GM12878 (cell line): ENCODE measurements around the gene PAX3. TPM values are rescaled to one million over a fixed set of nuclear protein-coding genes. Genes with fewer than 3 reads are reported as not detected.

Source experiments
- ATAC-seq: fragments of 200-7000 bp; cut with Tn5 transposase; 3 replicates; pipeline ENCODE4 v1.9.1; 2020; ENCODE audit warnings: mild to moderate bottlenecking, moderate library complexity
- BruUV-seq: library from RNA; stranded (reverse); fragments of 400-500 nt; replicated peaks from 2 replicates; lab custom pipeline; 2021; lab: Mats Ljungman, UMichigan
- CTCF ChIA-PET: fragments of 300-600 bp; sonication (Branson Sonifier 250); formaldehyde crosslinking; extraction: SDS; loops from one replicate; lab custom pipeline; 2021; ENCODE audit warnings: inconsistent platforms; lab: Yijun Ruan, JAX
- POLR2A ChIA-PET: fragments of 350-600 bp; formaldehyde crosslinking; extraction: SDS; loops from one replicate; lab custom pipeline; 2021; ENCODE audit warnings: inconsistent platforms; lab: Charles Lee
- RAD21 ChIA-PET: fragments of 300-600 bp; sonication (Branson Sonifier 250); formaldehyde crosslinking; loops from one replicate; lab custom pipeline; 2023; ENCODE audit warnings: antibody characterized with exemption; ENCODE audit not compliant: unreplicated experiment; lab: Charles Lee
- SMC1A ChIA-PET: fragments of 300-600 bp; sonication (Branson Sonifier 250); formaldehyde crosslinking; loops from one replicate; lab custom pipeline; 2023; ENCODE audit not compliant: unreplicated experiment, uncharacterized antibody; lab: Charles Lee
- DNase-seq: peaks from one replicate; pipeline ENCODE4 v3.0.0-alpha.2; 2011; ENCODE audit warnings: low read depth, low spot score
- FAIRE-seq: peaks from 3 replicates; lab custom pipeline; 2011; peaks lifted over from hg19 to GRCh38; lab: Jason Lieb, UNC
- H2AFZ ChIP-seq: 2 replicates; pipeline ENCODE4 v1.6.0; 2011; ENCODE audit warnings: low read depth, low read length, control low read depth; ENCODE audit not compliant: control insufficient read depth
- H3K27ac ChIP-seq: 2 replicates; pipeline ENCODE4 v1.5.1; 2011; ENCODE audit warnings: control low read depth; ENCODE audit not compliant: control insufficient read depth, insufficient read depth
- H3K27me3 ChIP-seq, 2 experiments: replicated peaks in 1 of 2; 2 replicates each; pipeline versions ENCODE4 v1.6.0 to v1.6.1; 2011; ENCODE audit warnings: low read length in 1 of 2; ENCODE audit not compliant: control insufficient read depth in 2 of 2, insufficient read depth in 2 of 2
- H3K36me3 ChIP-seq, 2 experiments: 2 replicates each; pipeline ENCODE4 v1.5.1; 2011; ENCODE audit warnings: low read length in 1 of 2; ENCODE audit not compliant: control insufficient read depth in 2 of 2, insufficient read depth in 2 of 2
- H3K4me1 ChIP-seq: 2 replicates; pipeline ENCODE4 v1.6.1; 2011; ENCODE audit warnings: mild to moderate bottlenecking, low read length, moderate library complexity, mixed read lengths; ENCODE audit not compliant: control insufficient read depth, insufficient read depth
- H3K4me2 ChIP-seq: 2 replicates; pipeline ENCODE4 v1.6.0; 2011; ENCODE audit warnings: control low read depth; ENCODE audit not compliant: control insufficient read depth, insufficient read depth
- H3K4me3 ChIP-seq: fragments of 200-600 bp; sonication (generic); 2 replicates; pipeline ENCODE4 v1.5.1; 2016
- H3K79me2 ChIP-seq: 2 replicates; pipeline ENCODE4 v1.6.0; 2011; ENCODE audit warnings: low read length; ENCODE audit not compliant: control insufficient read depth, insufficient read depth
- H3K9ac ChIP-seq: 2 replicates; pipeline ENCODE4 v1.8.0; 2011; ENCODE audit warnings: low read length, control low read depth, mixed read lengths; ENCODE audit not compliant: control insufficient read depth, insufficient read depth
- H3K9me3 ChIP-seq: replicated peaks from 3 replicates; pipeline ENCODE4 v1.5.1; 2011; ENCODE audit warnings: mild to moderate bottlenecking, low read length; ENCODE audit not compliant: control insufficient read depth, insufficient read depth
- H4K20me1 ChIP-seq: 2 replicates; pipeline ENCODE4 v1.6.0; 2011; ENCODE audit not compliant: control insufficient read depth, insufficient read depth
- CHD4 ChIP-seq: fragments of 200-600 bp; sonication (generic); IDR thresholded peaks from 2 replicates; pipeline ENCODE4 v1.6.1; 2016; ENCODE audit warnings: mild to moderate bottlenecking
- EZH2 ChIP-seq: IDR thresholded peaks from 2 replicates; pipeline ENCODE4 v1.6.1; 2012; ENCODE audit warnings: low read depth, mild to moderate bottlenecking, control low read depth, inconsistent platforms, low read length, borderline replicate concordance; ENCODE audit not compliant: control insufficient read depth
- MXI1 ChIP-seq: fragments of 150-350 bp; IDR thresholded peaks from 2 replicates; pipeline ENCODE4 v1.6.1; 2011; ENCODE audit warnings: low read depth, mild to moderate bottlenecking, inconsistent platforms, low read length, improper control_type of control experiment
- WGBS: methylation state at CpG from one replicate; pipeline ENCODE4 v1.1.6; 2016; ENCODE audit warnings: low lambda C conversion rate; ENCODE audit not compliant: insufficient replicate concordance, insufficient coverage; ENCODE audit errors: missing lambda C conversion rate; 5-methylcytosine and 5-hydroxymethylcytosine counted together
- in situ Hi-C: fragments of 300-500 bp; cut with MboI; formaldehyde crosslinking; loops from 9 replicates; pipeline ENCODE4 v1.14.3; 2018; ENCODE audit warnings: mixed read lengths
- intact Hi-C: fragments of 100-400 bp; cut with micrococcal nuclease; formaldehyde crosslinking; loops from one replicate; pipeline ENCODE4 v1.14.2; 2022; ENCODE audit not compliant: unreplicated experiment
- polyA plus RNA-seq, 11 experiments: library from polyadenylated mRNA; depleted of rRNA in 4 of 11; unstranded in 6 of 11; stranded (reverse) in 5 of 11; fragments of >200 nt; fragmentation: Nextera tagmentation in 4 of 11; fragmentation: Illumina TruSeq in 1 of 11; extraction: Ambion mirVana in 4 of 11; extraction: Trizol in 1 of 11; gene quantifications; 1 replicate in 1 of 11; 2 replicates in 10 of 11; pipeline versions ENCODE4 v1.2.1 to v1.2.3, GENCODE V29; 2011 to 2016; ENCODE audit warnings: inconsistent platforms in 2 of 11, missing spikeins in 2 of 11, low read depth in 1 of 11
- total RNA-seq, 4 experiments: library from RNA; depleted of rRNA in 3 of 4; stranded (reverse); fragments of >200 nt in 3 of 4; fragmentation: Illumina TruSeq in 1 of 4; extraction: Trizol in 1 of 4; gene quantifications; 2 replicates each; pipeline versions ENCODE4 v1.2.1 to v1.2.3, GENCODE V29; 2013 to 2021
- TF ChIP-seq, protein P1 (sequence below): fragments of 450-650 bp; IDR thresholded peaks from 2 replicates; pipeline ENCODE4 v1.6.1; 2017; ENCODE audit warnings: mild to moderate bottlenecking
- TF ChIP-seq, protein P2 (sequence below): fragments of 450-650 bp; IDR thresholded peaks from 2 replicates; pipeline ENCODE4 v1.6.1; 2016; ENCODE audit warnings: mild to moderate bottlenecking, moderate library complexity, borderline replicate concordance

PAX3 gene
- total and polyA plus RNA-seq, 10 of the 15 experiments (the other 5 are each of a cell fraction or from before 2014, with no cell fraction given) = not detected

DNA sequence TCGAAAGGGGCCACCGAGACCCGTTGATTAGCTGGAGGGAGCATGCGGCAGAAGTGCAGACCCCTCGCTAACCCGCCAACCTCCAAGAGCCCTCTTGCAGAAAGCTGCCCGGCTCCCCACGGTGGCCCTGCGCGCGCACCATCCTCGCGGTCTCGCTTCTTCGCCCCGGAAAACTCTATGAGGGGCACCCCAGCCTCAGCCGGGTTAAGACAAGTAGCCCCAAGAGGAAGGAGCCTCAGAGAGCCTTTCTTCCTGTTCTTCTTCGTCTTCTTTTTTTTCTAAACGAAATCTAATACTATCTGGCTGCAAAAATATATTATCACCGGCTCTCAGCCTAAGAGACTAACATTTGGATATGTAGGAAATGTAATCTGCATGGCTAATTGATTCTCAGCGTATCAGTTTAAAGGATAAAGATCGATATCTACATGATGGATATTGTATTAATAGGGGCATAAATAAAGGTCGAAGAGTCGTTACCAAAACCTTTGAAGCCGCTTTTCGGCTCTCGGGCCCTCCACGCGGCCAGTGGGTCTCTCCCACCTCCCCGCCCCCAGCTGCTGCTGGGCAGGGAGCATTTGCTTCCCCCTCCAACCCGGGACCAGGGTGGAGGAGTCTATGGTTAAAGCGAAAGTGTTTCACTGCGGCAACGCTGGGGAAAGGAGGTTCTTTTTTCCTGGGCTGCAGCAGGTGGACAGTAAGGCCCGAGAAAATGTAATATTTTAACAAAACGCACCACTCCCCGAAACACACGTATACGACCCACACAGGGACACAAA lies 6.1 kb upstream of the PAX3 start (continued):
- TF ChIP-seq, protein P1, sequence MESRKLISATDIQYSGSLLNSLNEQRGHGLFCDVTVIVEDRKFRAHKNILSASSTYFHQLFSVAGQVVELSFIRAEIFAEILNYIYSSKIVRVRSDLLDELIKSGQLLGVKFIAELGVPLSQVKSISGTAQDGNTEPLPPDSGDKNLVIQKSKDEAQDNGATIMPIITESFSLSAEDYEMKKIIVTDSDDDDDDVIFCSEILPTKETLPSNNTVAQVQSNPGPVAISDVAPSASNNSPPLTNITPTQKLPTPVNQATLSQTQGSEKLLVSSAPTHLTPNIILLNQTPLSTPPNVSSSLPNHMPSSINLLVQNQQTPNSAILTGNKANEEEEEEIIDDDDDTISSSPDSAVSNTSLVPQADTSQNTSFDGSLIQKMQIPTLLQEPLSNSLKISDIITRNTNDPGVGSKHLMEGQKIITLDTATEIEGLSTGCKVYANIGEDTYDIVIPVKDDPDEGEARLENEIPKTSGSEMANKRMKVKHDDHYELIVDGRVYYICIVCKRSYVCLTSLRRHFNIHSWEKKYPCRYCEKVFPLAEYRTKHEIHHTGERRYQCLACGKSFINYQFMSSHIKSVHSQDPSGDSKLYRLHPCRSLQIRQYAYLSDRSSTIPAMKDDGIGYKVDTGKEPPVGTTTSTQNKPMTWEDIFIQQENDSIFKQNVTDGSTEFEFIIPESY = no peak

DNA sequence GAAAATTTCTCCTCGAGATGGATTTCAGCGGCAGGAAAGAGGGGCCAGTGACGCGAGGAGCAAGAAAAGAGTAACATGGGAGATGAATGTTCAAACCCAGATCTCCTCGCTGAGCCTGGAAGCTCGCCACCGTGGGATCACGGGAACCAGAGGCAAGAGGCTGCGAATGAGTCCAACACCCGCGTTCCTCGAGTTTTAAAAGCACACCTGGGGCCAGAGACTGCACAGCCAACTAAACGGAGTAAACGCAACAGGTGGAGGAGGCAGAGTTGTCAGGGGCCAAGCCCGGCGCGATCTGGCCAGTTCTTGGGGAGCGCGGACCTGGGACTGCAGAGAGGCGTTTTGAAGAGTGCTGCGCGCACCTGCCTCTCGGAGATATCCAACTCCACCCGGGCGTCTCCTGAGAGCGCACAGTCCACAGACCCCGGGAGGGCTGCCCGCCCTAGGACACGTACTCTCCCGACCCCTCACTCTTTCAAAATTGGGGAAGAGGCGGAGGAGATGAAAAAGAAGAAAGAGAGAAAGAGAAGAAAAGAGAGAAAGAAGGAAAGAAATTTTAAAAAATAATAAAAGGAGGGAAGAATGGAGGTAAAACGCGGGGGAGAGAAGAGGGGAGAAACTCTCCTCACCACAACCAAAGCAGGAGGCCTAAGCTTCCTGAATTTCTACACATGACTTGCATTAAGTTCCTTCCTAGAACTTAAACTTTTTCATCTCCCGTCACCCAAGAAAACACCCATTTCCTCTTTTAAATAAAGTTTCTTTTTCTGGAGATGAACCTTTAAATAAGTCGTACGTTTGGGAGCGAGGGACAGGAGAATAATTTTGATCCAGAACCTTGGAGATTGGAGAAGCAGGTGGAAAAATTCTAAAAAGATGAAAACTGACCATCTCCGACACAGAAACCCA lies 5.3 kb upstream of the PAX3 start:
- TF ChIP-seq, protein P2, sequence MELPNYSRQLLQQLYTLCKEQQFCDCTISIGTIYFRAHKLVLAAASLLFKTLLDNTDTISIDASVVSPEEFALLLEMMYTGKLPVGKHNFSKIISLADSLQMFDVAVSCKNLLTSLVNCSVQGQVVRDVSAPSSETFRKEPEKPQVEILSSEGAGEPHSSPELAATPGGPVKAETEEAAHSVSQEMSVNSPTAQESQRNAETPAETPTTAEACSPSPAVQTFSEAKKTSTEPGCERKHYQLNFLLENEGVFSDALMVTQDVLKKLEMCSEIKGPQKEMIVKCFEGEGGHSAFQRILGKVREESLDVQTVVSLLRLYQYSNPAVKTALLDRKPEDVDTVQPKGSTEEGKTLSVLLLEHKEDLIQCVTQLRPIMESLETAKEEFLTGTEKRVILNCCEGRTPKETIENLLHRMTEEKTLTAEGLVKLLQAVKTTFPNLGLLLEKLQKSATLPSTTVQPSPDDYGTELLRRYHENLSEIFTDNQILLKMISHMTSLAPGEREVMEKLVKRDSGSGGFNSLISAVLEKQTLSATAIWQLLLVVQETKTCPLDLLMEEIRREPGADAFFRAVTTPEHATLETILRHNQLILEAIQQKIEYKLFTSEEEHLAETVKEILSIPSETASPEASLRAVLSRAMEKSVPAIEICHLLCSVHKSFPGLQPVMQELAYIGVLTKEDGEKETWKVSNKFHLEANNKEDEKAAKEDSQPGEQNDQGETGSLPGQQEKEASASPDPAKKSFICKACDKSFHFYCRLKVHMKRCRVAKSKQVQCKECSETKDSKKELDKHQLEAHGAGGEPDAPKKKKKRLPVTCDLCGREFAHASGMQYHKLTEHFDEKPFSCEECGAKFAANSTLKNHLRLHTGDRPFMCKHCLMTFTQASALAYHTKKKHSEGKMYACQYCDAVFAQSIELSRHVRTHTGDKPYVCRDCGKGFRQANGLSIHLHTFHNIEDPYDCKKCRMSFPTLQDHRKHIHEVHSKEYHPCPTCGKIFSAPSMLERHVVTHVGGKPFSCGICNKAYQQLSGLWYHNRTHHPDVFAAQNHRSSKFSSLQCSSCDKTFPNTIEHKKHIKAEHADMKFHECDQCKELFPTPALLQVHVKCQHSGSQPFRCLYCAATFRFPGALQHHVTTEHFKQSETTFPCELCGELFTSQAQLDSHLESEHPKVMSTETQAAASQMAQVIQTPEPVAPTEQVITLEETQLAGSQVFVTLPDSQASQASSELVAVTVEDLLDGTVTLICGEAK = no peak
- TF ChIP-seq CHD4 (no peak), EZH2 (0 out of 2 replicates have a peak, but pooled peaks have one; percentile 76), MXI1 (no peak)
- ChIA-PET RAD21 (no interaction called here), POLR2A (no interaction called here), CTCF (no interaction called here), SMC1A (no interaction called here)
- Histone ChIP-seq H3K36me3 (no peaks in the 10 kb centered on the region), H3K27ac (no peak overlapping the region), H3K4me2 (peak overlapping the region; percentile 97; the same call in 1 of the 2 replicates), H3K9ac (no peak overlapping the region), H3K4me1 (peaks cover 13% of the 10 kb centered on the region), H3K9me3 (no peaks in the 10 kb centered on the region; the same call in 2 of the 3 replicates), H2AFZ (no peak overlapping the region), H3K79me2 (no peaks in the 10 kb centered on the region), H3K4me3 (no peak overlapping the region), H4K20me1 (no peaks in the 10 kb centered on the region), H3K27me3 (peaks cover 35 to 72% of the 10 kb centered on the region in 2 experiments)
- intact Hi-C loops (no loop called here), in situ Hi-C loops (loop anchor here (25.0 kb wide), 1 partner anchor 608 kb away; no protein-coding TSS in a partner anchor)
- BruUV-seq = no TSS peak
- WGBS = 58% methylated on average over 37 of the region's 38 CpGs
- no peak for ATAC-seq
- FAIRE-seq = no peak
- no peak for DNase-seq
